Endothelial cell of umbilical vein (primary cell): ENCODE data around the gene PLXNB2.

ENCODE experiments used
- CTCF ChIP-seq, 2 donors: IDR thresholded peaks; 1 replicate in 1 of 2; 2 replicates in 1 of 2; pipeline ENCODE4 v1.5.1; 2011; ENCODE audit warnings: low read length in 2 of 2, mild to moderate bottlenecking in 2 of 2, moderate library complexity in 2 of 2, control low read depth in 1 of 2, inconsistent platforms in 1 of 2, low read depth in 1 of 2; ENCODE audit not compliant: insufficient read depth in 1 of 2; ENCODE audit errors: extremely low read depth in 1 of 2
- EZH2 ChIP-seq: IDR thresholded peaks from 2 replicates; pipeline ENCODE4 v1.6.1; 2012; ENCODE audit warnings: borderline replicate concordance, low read depth, mild to moderate bottlenecking, moderate library complexity, low read length, inconsistent platforms; ENCODE audit not compliant: severe bottlenecking
- FOS ChIP-seq: IDR thresholded peaks from 2 replicates; pipeline ENCODE4 v1.6.1; 2011; ENCODE audit warnings: mild to moderate bottlenecking, low read length, moderate library complexity, borderline replicate concordance; ENCODE audit not compliant: insufficient read depth
- JUN ChIP-seq: IDR thresholded peaks from 2 replicates; pipeline ENCODE4 v1.6.1; 2011; ENCODE audit warnings: borderline replicate concordance, low read depth; ENCODE audit not compliant: insufficient read length, insufficient read depth
- MAX ChIP-seq: IDR thresholded peaks from 2 replicates; pipeline ENCODE4 v1.6.1; 2011; ENCODE audit not compliant: insufficient read depth, insufficient read length
- POLR2A ChIP-seq: IDR thresholded peaks from 2 replicates; pipeline ENCODE4 v1.6.1; 2012; ENCODE audit warnings: low read depth, mild to moderate bottlenecking, control low read depth, low read length
- POLR2AphosphoS5 ChIP-seq: IDR thresholded peaks from 2 replicates; pipeline ENCODE4 v1.6.1; 2012; ENCODE audit warnings: low read depth, mild to moderate bottlenecking, control low read depth, low read length, moderate library complexity; ENCODE audit not compliant: insufficient read depth

DNA sequence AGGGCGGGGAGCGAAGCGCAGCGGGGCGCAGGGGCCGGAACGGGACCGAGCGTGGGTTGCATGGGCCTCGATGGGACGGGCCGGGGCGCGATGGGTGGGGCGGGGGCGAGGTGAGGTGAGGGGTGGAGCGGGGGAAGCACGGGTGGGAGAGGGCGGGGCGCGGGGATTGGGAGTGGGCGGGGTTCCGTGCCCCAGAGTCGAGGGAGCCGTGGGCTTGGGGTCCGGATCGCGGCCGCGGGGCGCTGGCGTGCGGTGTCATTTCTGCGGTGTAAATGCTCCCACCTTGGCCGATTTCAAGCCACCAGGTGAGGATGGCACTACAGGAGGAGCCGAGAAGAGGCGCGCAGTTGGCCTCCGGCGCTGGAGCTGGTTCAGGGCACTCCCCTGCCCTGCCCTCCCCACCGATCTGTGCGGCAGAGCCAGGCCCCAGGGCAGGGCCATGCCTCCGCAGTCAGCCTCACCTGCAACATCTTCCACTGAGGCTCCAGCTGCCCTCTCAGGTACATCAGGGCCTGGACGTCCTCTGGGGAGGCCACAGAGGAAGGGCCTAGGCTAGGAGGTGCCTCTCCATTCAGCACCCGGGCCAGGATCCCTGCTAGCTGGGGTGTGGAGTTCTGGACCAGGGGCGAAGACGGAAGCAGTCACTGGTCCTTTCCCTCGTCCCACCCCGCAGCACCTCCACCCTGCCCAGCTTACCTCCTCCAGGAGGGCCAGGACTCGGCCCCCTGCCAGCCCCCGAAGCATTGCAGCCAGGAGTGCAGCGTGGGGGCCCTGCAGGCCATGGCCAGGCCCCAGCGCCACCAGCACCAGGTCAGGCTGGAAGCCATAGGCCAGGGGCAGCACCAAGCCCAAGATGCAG, 62.0 kb downstream of the PLXNB2 start:
- TF ChIP-seq CTCF (IDR thresholded peaks at IDR 0.05; ENCODE audit: extremely low read depth in 1 of 2, insufficient read depth in 1 of 2, low read depth in 1 of 2, low read length in 2 of 2) (no peak), MAX (no peak), POLR2A (no peak), JUN (no peak), POLR2AphosphoS5 (no peak), EZH2 (no peak), FOS (no peak)
